ENCODE data around the gene MAPK8IP2.

MAPK8IP2 gene

GRCh38 chr22:50577987-50578775, 22.4 kb upstream of the MAPK8IP2 start, which contains the start of gene CPT1B:
TSS of gene CPT1B (minus strand) at chr22:50578427. CDS start at chr22:50577915, 512 bp downstream.
- no peak for TF ChIP-seq MEIS1 (CRISPR knock-in tag; IDR thresholded peaks at IDR 0.05; ENCODE audit: borderline replicate concordance)
- peak; percentile 22; the same call in 1 of the 2 replicates for TF ChIP-seq ZFHX2 (tag by site-specific recombination; conservative IDR thresholded peaks at IDR 0.05)
- TF ChIP-seq EGR2 (tag by site-specific recombination; IDR thresholded peaks at IDR 0.05; ENCODE audit: low read depth) = peak; percentile 48
- TF ChIP-seq ZNF274 (IDR thresholded peaks at IDR 0.05; ENCODE audit: low read length) = no peak
- TF ChIP-seq ZNF274 (tag by site-specific recombination; IDR thresholded peaks at IDR 0.05; ENCODE audit: borderline replicate concordance) = no peak
- Histone ChIP-seq H3K27ac (ENCODE audit: extremely low read depth, low read depth, low read length) (no peak within 1 kb of the TSS), H3K36me3 (ENCODE audit: control insufficient read depth in 2 of 2, insufficient read depth in 1 of 2, low read length in 2 of 2) (peaks cover 39 to 77% of the 10 kb centered on the region in 2 experiments), H3K4me3 (ENCODE audit: low read depth, low read length) (no peak within 1 kb of the TSS), H3K4me1 (ENCODE audit: control insufficient read depth, insufficient read depth, low read length) (peaks cover 3% of the 10 kb centered on the region; the same call in 1 of the 2 replicates), H3K9me3 (ENCODE audit: control insufficient read depth, insufficient read depth, low read depth, low read length) (no peaks in the 10 kb centered on the region)
- ChIA-PET POLR2A (interaction anchor here (0.9 to 1.6 kb wide), 4 partner anchors 9 to 53 kb away, joined by 3 to 9 read pairs (median 4); partner anchors contain the start of genes SCO2 and SYCE3), CTCF (interaction anchor here (0.6 to 2.3 kb wide), 4 partner anchors 9 to 113 kb away, joined by 3 to 12 read pairs (median 4); partner anchors contain the start of gene SYCE3)

- H3K4me1 ChIP-seq (ENCODE audit: control insufficient read depth, insufficient read depth, low read length) = peaks cover 3% of the 10 kb centered on the region; the same call in 1 of the 2 replicates
- POLR2A ChIA-PET = interaction anchor here (0.9 to 1.6 kb wide), 4 partner anchors 9 to 53 kb away, joined by 3 to 9 read pairs (median 4); partner anchors contain the start of genes SCO2 and SYCE3
- CTCF ChIA-PET = interaction anchor here (0.6 to 2.3 kb wide), 3 partner anchors 10 to 42 kb away, joined by 3 to 12 read pairs (median 4); partner anchors contain the start of gene SYCE3
- H3K9me3 ChIP-seq (ENCODE audit: control insufficient read depth, insufficient read depth, low read depth, low read length) = no peaks in the 10 kb centered on the region
- no peak for TF ChIP-seq ZNF157 (tag by site-specific recombination; IDR thresholded peaks at IDR 0.05)
- TF ChIP-seq SALL2 (tag by site-specific recombination; IDR thresholded peaks at IDR 0.05; ENCODE audit: borderline replicate concordance) = no peak
- no peak for TF ChIP-seq ZNF654 (tag by site-specific recombination; IDR thresholded peaks at IDR 0.05; ENCODE audit: low read depth)
- no peak for TF ChIP-seq TRIM28 (IDR thresholded peaks at IDR 0.05; ENCODE audit: borderline replicate concordance, low read length)
- TF ChIP-seq ZNF670 (tag by site-specific recombination; IDR thresholded peaks at IDR 0.05; ENCODE audit: low read depth) = no peak
- TF ChIP-seq ZNF701 (tag by site-specific recombination; IDR thresholded peaks at IDR 0.05) = no peak
- no peak for TF ChIP-seq ZNF560 (tag by site-specific recombination; IDR thresholded peaks at IDR 0.05; ENCODE audit: borderline replicate concordance)
- no peak for TF ChIP-seq ZNF624 (tag by site-specific recombination; IDR thresholded peaks at IDR 0.05)
- TF ChIP-seq CTCF (tag by site-specific recombination; IDR thresholded peaks at IDR 0.05) = no peak
- no peak for TF ChIP-seq TCF7L2 (IDR thresholded peaks at IDR 0.05; ENCODE audit: borderline replicate concordance, low read depth, low read length)
- TF ChIP-seq SETDB1 (IDR thresholded peaks at IDR 0.05; ENCODE audit: insufficient read length, low read length) = no peak
- no peak for TF ChIP-seq ZNF394 (tag by site-specific recombination; IDR thresholded peaks at IDR 0.05; ENCODE audit: borderline replicate concordance)
- TF ChIP-seq KLF7 (tag by site-specific recombination; IDR thresholded peaks at IDR 0.05; ENCODE audit: borderline replicate concordance) = no peak
- TF ChIP-seq ZNF843 (tag by site-specific recombination; IDR thresholded peaks at IDR 0.05) = no peak
- TF ChIP-seq ZNF792 (tag by site-specific recombination; IDR thresholded peaks at IDR 0.05) = no peak
- TF ChIP-seq ZNF19 (tag by site-specific recombination; IDR thresholded peaks at IDR 0.05; ENCODE audit: low read depth) = no peak
- no peak for TF ChIP-seq ZEB2 (tag by site-specific recombination; IDR thresholded peaks at IDR 0.05)
- TF ChIP-seq ZNF148 (tag by site-specific recombination; IDR thresholded peaks at IDR 0.05; ENCODE audit: borderline replicate concordance) = no peak
- no peak overlapping the region for H3K4me3 ChIP-seq (ENCODE audit: low read depth, low read length)
- H3K27ac ChIP-seq (ENCODE audit: extremely low read depth, low read depth, low read length) = no peak overlapping the region
- H3K36me3 ChIP-seq (ENCODE audit: control insufficient read depth in 2 of 2, insufficient read depth in 1 of 2, low read length in 2 of 2) = peaks cover 39 to 70% of the 10 kb centered on the region in 2 experiments
These were observed 21.8 kb upstream of the MAPK8IP2 start for GRCh38 chr22:50578776-50579310.
